SHP77 (cell line): ENCODE data around the gene OR52E2.

Experiments
- DNase-seq, 2 experiments: peaks; one replicate each; lab custom pipeline; 2025; lab: John Stamatoyannopoulos, UW

The OR52E2 gene

DNA sequence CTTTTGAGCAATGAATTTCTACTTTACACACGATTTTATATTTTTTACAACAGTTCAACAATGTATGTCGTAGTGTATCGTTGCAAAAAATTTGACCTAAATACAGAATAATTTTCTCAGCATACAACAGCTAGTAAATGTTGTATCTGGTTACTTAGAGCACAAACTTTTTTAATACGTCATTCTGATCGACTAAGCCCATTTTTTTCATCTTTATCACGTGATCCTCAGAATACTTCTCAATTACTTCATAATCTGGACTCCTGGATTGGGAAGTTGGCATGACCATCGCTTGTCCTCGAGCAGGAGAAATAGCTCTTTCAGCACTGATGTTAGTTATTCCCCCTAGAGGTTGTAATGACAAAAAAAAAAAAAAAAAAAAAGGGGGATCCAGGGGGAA, 48.2 kb downstream of the OR52E2 start:
- no peak for DNase-seq
